H9 (cell line): ENCODE measurements around the gene MYF6. TPM values are rescaled to one million over a fixed set of nuclear protein-coding genes. Genes with fewer than 3 reads are reported as not detected.

Experiments used
- DNase-seq: peaks from one replicate; pipeline ENCODE4 v3.0.0-alpha.2; 2017
- H2AFZ ChIP-seq: one replicate; pipeline ENCODE4 v1.6.1; 2013; ENCODE audit warnings: mild to moderate bottlenecking, low read length, control low read depth, moderate library complexity
- H2AK5ac ChIP-seq: 2 replicates; pipeline ENCODE4 v1.6.1; 2013; ENCODE audit warnings: low read length, control low read depth, mixed read lengths; ENCODE audit not compliant: insufficient read length
- H2BK120ac ChIP-seq: one replicate; pipeline ENCODE4 v1.6.1; 2013; ENCODE audit warnings: low read depth, mild to moderate bottlenecking, low read length, control low read depth, inconsistent platforms; ENCODE audit not compliant: poor library complexity, severe bottlenecking
- H2BK12ac ChIP-seq: 2 replicates; pipeline ENCODE4 v1.6.1; 2013; ENCODE audit warnings: low read length, control low read depth, mixed read lengths, low read depth; ENCODE audit not compliant: insufficient read length
- H2BK15ac ChIP-seq: 2 replicates; pipeline ENCODE4 v1.6.1; 2013; ENCODE audit warnings: low read depth, low read length, control low read depth
- H2BK20ac ChIP-seq: one replicate; pipeline ENCODE4 v1.6.1; 2013; ENCODE audit warnings: low read depth, mild to moderate bottlenecking, low read length, control low read depth, inconsistent platforms; ENCODE audit not compliant: poor library complexity, severe bottlenecking
- H2BK5ac ChIP-seq: 2 replicates; pipeline ENCODE4 v1.6.1; 2013; ENCODE audit warnings: low read length, control low read depth, mixed read lengths; ENCODE audit not compliant: insufficient read length
- H3K14ac ChIP-seq: 2 replicates; pipeline ENCODE4 v1.6.1; 2013; ENCODE audit warnings: low read length, control low read depth; ENCODE audit not compliant: insufficient read depth
- H3K18ac ChIP-seq: 2 replicates; pipeline ENCODE4 v1.6.1; 2013; ENCODE audit warnings: low read depth, mild to moderate bottlenecking, mixed read lengths, low read length, control low read depth; ENCODE audit not compliant: insufficient read length
- H3K23ac ChIP-seq: 2 replicates; pipeline ENCODE4 v1.6.1; 2013; ENCODE audit warnings: low read length, control low read depth, mixed read lengths, low read depth; ENCODE audit not compliant: insufficient read length
- H3K23me2 ChIP-seq: 2 replicates; pipeline ENCODE4 v1.6.1; 2013; ENCODE audit warnings: low read depth, mild to moderate bottlenecking, mixed read lengths, low read length, control low read depth; ENCODE audit not compliant: insufficient read length, poor library complexity, severe bottlenecking
- H3K27ac ChIP-seq: 2 replicates; pipeline ENCODE4 v1.5.1; 2013; ENCODE audit warnings: low read length, control low read depth, mixed read lengths, low read depth; ENCODE audit not compliant: insufficient read length
- H3K27me3 ChIP-seq: 2 replicates; pipeline ENCODE4 v1.6.1; 2013; ENCODE audit warnings: low read length, control low read depth, inconsistent platforms; ENCODE audit not compliant: insufficient read depth
- H3K4ac ChIP-seq: 2 replicates; pipeline ENCODE4 v1.6.1; 2013; ENCODE audit warnings: low read depth, mild to moderate bottlenecking, control low read depth, inconsistent platforms, low read length, moderate library complexity
- H3K4me1 ChIP-seq: 2 replicates; pipeline ENCODE4 v1.6.1; 2013; ENCODE audit warnings: low read length, control low read depth, inconsistent platforms; ENCODE audit not compliant: insufficient read depth
- H3K4me2 ChIP-seq: 2 replicates; pipeline ENCODE4 v1.6.1; 2013; ENCODE audit warnings: low read length, control low read depth, mixed read lengths; ENCODE audit not compliant: insufficient read length, insufficient read depth
- H3K56ac ChIP-seq: 2 replicates; pipeline ENCODE4 v1.6.1; 2013; ENCODE audit warnings: low read depth, mild to moderate bottlenecking, mixed read lengths, low read length, control low read depth; ENCODE audit not compliant: insufficient read length
- H3K79me1 ChIP-seq: 2 replicates; pipeline ENCODE4 v1.6.1; 2013; ENCODE audit warnings: low read depth, mild to moderate bottlenecking, moderate library complexity, low read length, control low read depth, inconsistent platforms; ENCODE audit not compliant: insufficient read depth, poor library complexity, severe bottlenecking
- H3K79me2 ChIP-seq: 2 replicates; pipeline ENCODE4 v1.6.1; 2013; ENCODE audit warnings: low read length, control low read depth, inconsistent platforms; ENCODE audit not compliant: insufficient read depth
- H3K9ac ChIP-seq: 2 replicates; pipeline ENCODE4 v1.6.1; 2013; ENCODE audit warnings: low read length, control low read depth, mixed read lengths; ENCODE audit not compliant: insufficient read length; ENCODE audit errors: extremely low read depth
- H3K9me3 ChIP-seq: one replicate; pipeline ENCODE4 v1.6.1; 2013; ENCODE audit warnings: low read depth, low read length, inconsistent platforms; ENCODE audit not compliant: control insufficient read depth
- H3T11ph ChIP-seq: one replicate; pipeline ENCODE4 v1.6.1; 2013; ENCODE audit warnings: mild to moderate bottlenecking, low read length, control low read depth, inconsistent platforms
- H4K20me1 ChIP-seq: one replicate; pipeline ENCODE4 v1.6.1; 2013; ENCODE audit not compliant: control insufficient read depth, insufficient read length, insufficient read depth
- H4K5ac ChIP-seq: 2 replicates; pipeline ENCODE4 v1.6.1; 2013; ENCODE audit warnings: low read depth, mild to moderate bottlenecking, mixed read lengths, low read length, control low read depth; ENCODE audit not compliant: insufficient read length
- H4K8ac ChIP-seq: replicated peaks from 2 replicates; pipeline ENCODE4 v1.6.1; 2013; ENCODE audit warnings: low read length, control low read depth, mixed read lengths, low read depth; ENCODE audit not compliant: insufficient read length
- H4K91ac ChIP-seq: 2 replicates; pipeline ENCODE4 v1.6.1; 2013; ENCODE audit warnings: low read depth, mild to moderate bottlenecking, moderate library complexity, mixed read lengths, low read length, control low read depth; ENCODE audit not compliant: insufficient read length
- H3K27ac Mint-ChIP-seq, 3 experiments: 2 replicates in 2 of 3; 3 replicates in 1 of 3; pipeline ENCODE4 v1.8.0; 2020 to 2021; ENCODE audit warnings: mixed read lengths in 3 of 3, mild to moderate bottlenecking in 1 of 3, moderate library complexity in 1 of 3
- H3K27me3 Mint-ChIP-seq: 2 replicates; pipeline ENCODE4 v1.8.0; 2021; ENCODE audit warnings: low read depth, mild to moderate bottlenecking, moderate library complexity, mixed read lengths
- H3K36me3 Mint-ChIP-seq, 3 experiments: 2 replicates in 2 of 3; 3 replicates in 1 of 3; pipeline ENCODE4 v1.8.0; 2020 to 2021; ENCODE audit warnings: low read depth in 3 of 3, mixed read lengths in 3 of 3; ENCODE audit not compliant: insufficient read depth in 1 of 3
- H3K4me1 Mint-ChIP-seq, 2 experiments: 2 replicates each; pipeline ENCODE4 v1.8.0; 2020; ENCODE audit warnings: mixed read lengths in 2 of 2
- H3K4me3 Mint-ChIP-seq, 2 experiments: 2 replicates in 1 of 2; 3 replicates in 1 of 2; pipeline ENCODE4 v1.8.0; 2020 to 2021; ENCODE audit warnings: mild to moderate bottlenecking in 2 of 2, mixed read lengths in 2 of 2, moderate library complexity in 1 of 2
- H3K9me3 Mint-ChIP-seq, 2 experiments: 2 replicates in 1 of 2; 3 replicates in 1 of 2; pipeline ENCODE4 v1.8.0; 2020; ENCODE audit warnings: mild to moderate bottlenecking in 2 of 2, mixed read lengths in 2 of 2, moderate library complexity in 1 of 2
- WGBS: extraction: QIAGEN DNeasy Blood & Tissue Kit; methylation state at CpG from one replicate; pipeline ENCODE4 v1.1.7; 2013; ENCODE audit warnings: missing lambda C conversion rate, low lambda C conversion rate, mixed read lengths; ENCODE audit not compliant: insufficient read length; ENCODE audit errors: extremely low coverage; 5-methylcytosine and 5-hydroxymethylcytosine counted together
- total RNA-seq: library from RNA; stranded (reverse); gene quantifications from 2 replicates; pipeline ENCODE4 v1.2.1, GENCODE V29; 2021
- TF ChIP-seq, protein P1 (sequence below): fragments of 200-600 bp; sonication (generic); conservative IDR thresholded peaks from 3 replicates; pipeline ENCODE4 v1.8.0; 2021; ENCODE audit warnings: antibody characterized with exemption, mild to moderate bottlenecking

The MYF6 gene
- total RNA-seq, 1 experiment from 2014 or later: not detected

- H3K9ac ChIP-seq: no peak overlapping the region
- H2BK20ac ChIP-seq: no peak overlapping the region
- H4K5ac ChIP-seq: no peak overlapping the region
- H3K27me3 Mint-ChIP-seq: no peaks in the 10 kb centered on the region
- no peak overlapping the region for H2AK5ac ChIP-seq
- H2BK5ac ChIP-seq: no peak overlapping the region
- H3K4me1 ChIP-seq: no peaks in the 10 kb centered on the region
- no peaks in the 10 kb centered on the region for H3K36me3 Mint-ChIP-seq
- H3K79me2 ChIP-seq: no peaks in the 10 kb centered on the region
- H3K18ac ChIP-seq: no peak overlapping the region
- H3K4me1 Mint-ChIP-seq: no peaks in the 10 kb centered on the region
- no peak for DNase-seq
- H4K20me1 ChIP-seq: no peaks in the 10 kb centered on the region
- H3T11ph ChIP-seq: no peak overlapping the region
- no peak overlapping the region for H4K91ac ChIP-seq
- H3K9me3 ChIP-seq: no peaks in the 10 kb centered on the region
- H3K27ac ChIP-seq: no peak overlapping the region
- H2AFZ ChIP-seq: no peak overlapping the region
- H2BK12ac ChIP-seq: no peak overlapping the region
- H3K79me1 ChIP-seq: no peaks in the 10 kb centered on the region
- no peak overlapping the region for H2BK15ac ChIP-seq
- no peak overlapping the region for H4K8ac ChIP-seq
- no peaks in the 10 kb centered on the region for H3K27me3 ChIP-seq
- no peak overlapping the region for H3K27ac Mint-ChIP-seq
- no peak overlapping the region for H3K23ac ChIP-seq
- no peak overlapping the region for H2BK120ac ChIP-seq
- no peaks in the 10 kb centered on the region for H3K23me2 ChIP-seq
- no peak overlapping the region for H3K4me3 Mint-ChIP-seq
- no peak overlapping the region for H3K14ac ChIP-seq
- TF ChIP-seq, protein P1, sequence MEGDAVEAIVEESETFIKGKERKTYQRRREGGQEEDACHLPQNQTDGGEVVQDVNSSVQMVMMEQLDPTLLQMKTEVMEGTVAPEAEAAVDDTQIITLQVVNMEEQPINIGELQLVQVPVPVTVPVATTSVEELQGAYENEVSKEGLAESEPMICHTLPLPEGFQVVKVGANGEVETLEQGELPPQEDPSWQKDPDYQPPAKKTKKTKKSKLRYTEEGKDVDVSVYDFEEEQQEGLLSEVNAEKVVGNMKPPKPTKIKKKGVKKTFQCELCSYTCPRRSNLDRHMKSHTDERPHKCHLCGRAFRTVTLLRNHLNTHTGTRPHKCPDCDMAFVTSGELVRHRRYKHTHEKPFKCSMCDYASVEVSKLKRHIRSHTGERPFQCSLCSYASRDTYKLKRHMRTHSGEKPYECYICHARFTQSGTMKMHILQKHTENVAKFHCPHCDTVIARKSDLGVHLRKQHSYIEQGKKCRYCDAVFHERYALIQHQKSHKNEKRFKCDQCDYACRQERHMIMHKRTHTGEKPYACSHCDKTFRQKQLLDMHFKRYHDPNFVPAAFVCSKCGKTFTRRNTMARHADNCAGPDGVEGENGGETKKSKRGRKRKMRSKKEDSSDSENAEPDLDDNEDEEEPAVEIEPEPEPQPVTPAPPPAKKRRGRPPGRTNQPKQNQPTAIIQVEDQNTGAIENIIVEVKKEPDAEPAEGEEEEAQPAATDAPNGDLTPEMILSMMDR: no peak
- WGBS: no CpG with 5 or more reads among the region's 2 CpGs
- no peaks in the 10 kb centered on the region for H3K9me3 Mint-ChIP-seq
- no peak overlapping the region for H3K4me2 ChIP-seq
- H3K56ac ChIP-seq: no peak overlapping the region
- no peak overlapping the region for H3K4ac ChIP-seq
These were observed 42.0 kb downstream of the MYF6 start for GRCh38 chr12:80749456-80749855.
